SK-N-SH treated with all-trans-retinoic acid at 6 μM for 48 hours (cell line): ENCODE results near the gene ANG.

Experiments used
- TF ChIP-seq, protein P1 (sequence below): fragments of 250-450 bp; sonication (Bioruptor Pico); IDR thresholded peaks from 2 replicates; pipeline ENCODE4 v1.8.0; 2020; ENCODE audit warnings: mild to moderate bottlenecking, moderate library complexity, borderline replicate concordance
- TF ChIP-seq, protein P2 (sequence below): fragments of 250-450 bp; sonication (Bioruptor Pico); IDR thresholded peaks from 2 replicates; pipeline ENCODE4 v1.5.1; 2020; ENCODE audit warnings: low read depth, mild to moderate bottlenecking, moderate library complexity

DNA sequence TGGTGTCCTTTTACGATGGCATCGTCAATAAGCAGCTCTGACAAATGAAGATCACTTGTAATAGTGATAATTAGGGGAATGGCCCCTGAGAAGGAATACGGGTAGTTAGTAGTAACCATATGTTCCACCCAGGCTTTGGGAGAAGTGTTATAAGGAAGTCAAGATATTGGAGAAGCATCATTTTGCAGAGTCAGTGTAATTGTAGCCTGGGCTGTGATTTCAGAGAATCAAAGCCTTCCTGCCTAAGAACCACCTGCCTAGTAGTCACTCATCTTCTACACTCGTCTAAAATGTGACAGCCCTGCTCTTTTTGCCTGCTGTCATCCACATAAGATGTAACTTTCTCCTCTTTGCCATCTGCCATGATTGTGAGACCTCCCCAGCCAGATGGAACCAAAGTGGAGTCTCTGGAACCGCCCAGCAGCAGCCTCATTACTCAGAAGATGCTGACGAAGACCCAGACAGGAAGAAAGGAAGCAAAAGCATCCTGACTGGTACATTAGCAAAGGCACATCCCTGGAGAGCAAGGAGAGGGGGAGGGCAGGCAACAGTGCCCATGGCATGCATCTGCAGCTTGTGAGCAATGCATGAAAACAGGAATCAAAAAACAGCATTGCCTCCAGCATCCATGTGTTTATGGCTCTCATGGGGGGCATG is 44.5 kb downstream of the ANG start:
- TF ChIP-seq, protein P1, sequence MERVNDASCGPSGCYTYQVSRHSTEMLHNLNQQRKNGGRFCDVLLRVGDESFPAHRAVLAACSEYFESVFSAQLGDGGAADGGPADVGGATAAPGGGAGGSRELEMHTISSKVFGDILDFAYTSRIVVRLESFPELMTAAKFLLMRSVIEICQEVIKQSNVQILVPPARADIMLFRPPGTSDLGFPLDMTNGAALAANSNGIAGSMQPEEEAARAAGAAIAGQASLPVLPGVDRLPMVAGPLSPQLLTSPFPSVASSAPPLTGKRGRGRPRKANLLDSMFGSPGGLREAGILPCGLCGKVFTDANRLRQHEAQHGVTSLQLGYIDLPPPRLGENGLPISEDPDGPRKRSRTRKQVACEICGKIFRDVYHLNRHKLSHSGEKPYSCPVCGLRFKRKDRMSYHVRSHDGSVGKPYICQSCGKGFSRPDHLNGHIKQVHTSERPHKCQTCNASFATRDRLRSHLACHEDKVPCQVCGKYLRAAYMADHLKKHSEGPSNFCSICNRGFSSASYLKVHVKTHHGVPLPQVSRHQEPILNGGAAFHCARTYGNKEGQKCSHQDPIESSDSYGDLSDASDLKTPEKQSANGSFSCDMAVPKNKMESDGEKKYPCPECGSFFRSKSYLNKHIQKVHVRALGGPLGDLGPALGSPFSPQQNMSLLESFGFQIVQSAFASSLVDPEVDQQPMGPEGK: no peak
- TF ChIP-seq, protein P2, sequence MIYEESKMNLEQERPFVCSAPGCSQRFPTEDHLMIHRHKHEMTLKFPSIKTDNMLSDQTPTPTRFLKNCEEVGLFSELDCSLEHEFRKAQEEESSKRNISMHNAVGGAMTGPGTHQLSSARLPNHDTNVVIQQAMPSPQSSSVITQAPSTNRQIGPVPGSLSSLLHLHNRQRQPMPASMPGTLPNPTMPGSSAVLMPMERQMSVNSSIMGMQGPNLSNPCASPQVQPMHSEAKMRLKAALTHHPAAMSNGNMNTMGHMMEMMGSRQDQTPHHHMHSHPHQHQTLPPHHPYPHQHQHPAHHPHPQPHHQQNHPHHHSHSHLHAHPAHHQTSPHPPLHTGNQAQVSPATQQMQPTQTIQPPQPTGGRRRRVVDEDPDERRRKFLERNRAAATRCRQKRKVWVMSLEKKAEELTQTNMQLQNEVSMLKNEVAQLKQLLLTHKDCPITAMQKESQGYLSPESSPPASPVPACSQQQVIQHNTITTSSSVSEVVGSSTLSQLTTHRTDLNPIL (CRISPR knock-in tag): no peak
